ENCODE data around the gene ZNF74.
"Not testable (repeated sequence)": the region's sequence is repeated elsewhere in the genome, so short reads cannot be mapped to it uniquely, and the experiment has no call there.

ZNF74 gene

GRCh38 chr22:20393705-20394476, at the start of gene ZNF74:
Gene ZNF74 (plus strand): TSS chr22:20394151. CDS start chr22:20394629, 478 bp downstream.
- DNase-seq: peak; percentile 80

DNA sequence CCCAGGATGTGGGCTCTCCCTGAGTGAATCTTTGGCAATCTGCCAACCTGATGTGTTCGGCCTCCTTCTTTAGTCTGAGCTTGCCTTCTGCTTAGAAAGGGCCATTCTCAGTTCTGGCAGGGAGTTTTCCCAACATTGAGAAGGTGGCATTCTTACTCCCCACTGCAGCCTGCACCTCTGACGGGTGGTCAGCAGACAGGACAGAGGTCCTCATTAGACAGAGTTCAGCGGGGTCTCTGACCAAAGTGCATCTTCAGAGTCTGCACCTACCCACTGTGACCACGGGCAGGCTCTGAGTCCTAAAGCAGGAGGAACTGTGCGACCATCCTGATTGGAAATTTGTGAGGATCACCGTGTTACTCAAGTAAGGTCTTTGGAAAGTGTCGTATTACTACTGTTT, 47.4 kb upstream of the ZNF74 start:
- not testable (repeated sequence) for DNase-seq

DNA sequence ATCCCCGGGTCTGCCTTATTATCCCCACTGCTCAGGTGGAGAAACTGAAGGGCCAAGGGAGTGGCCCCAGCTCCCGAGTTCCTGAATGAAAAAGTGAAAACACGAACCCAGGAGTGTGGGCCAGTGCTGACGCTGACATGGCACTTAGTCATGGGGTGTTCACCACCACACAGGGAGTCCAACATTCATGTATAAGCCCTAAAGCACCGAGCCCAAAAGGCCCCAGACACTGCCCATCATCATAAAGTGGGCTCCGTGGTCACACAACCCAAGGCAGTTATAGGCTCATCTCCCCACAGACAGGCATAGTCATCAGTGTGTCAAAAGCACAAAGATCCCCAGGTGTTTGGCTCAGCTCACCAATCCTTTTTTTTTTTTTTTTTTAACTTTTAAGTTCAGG, 41.4 kb upstream of the ZNF74 start:
- DNase-seq: not testable (repeated sequence)

- DNase-seq: no peak
These were observed 39.5 kb upstream of the ZNF74 start for GRCh38 chr22:20354238-20354975.

DNA sequence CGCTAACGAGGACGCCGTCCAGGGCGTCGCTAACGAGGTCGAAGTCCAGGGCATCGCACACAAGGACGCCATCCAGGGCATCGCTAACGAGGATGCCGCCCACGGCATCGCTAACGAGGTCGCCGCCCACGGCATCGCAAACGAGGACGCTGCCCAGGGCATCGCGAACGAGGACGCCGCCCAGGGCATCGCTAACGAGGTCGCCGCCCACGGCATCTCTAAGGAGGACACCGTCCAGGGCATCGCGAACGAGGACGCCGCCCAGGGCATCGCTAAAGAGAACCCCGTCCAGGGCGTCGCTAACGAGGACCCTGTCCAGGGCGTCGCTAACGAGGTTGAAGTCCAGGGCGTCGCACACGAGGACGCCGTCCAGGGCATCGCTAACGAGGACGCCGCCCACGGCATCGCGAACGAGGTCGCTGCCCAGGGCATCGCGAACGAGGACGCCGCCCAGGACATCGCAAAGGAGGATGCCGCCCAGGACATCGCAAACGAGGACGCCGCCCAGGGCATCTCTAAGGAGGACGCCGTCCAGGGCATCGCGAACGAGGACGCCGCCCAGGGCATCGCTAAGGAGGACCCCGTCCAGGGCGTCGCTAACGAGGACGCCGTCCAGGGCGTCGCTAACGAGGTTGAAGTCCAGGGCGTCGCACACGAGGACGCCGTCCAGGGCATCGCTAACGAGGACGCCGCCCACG, 37.9 kb upstream of the ZNF74 start:
- DNase-seq: not testable (repeated sequence)

- not testable (repeated sequence) for DNase-seq
These were observed 37.0 kb upstream of the ZNF74 start for GRCh38 chr22:20356906-20357305.

DNA sequence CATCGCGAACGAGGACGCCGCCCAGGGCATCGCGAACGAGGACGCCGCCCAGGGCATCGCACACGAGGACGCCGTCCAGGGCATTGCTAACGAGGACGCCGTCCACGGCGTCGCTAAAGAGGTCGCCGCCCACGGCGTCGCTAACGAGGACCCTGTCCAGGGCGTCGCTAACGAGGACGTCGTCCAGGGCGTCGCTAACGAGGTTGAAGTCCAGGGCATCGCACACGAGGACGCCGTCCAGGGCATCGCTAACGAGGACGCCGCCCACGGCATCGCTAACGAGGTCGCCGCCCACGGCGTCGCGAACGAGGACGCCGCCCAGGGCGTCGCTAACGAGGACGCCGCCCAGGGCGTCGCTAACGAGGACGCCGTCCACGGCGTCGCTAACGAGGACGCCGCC, 36.0 kb upstream of the ZNF74 start:
- not testable (repeated sequence) for DNase-seq

DNA sequence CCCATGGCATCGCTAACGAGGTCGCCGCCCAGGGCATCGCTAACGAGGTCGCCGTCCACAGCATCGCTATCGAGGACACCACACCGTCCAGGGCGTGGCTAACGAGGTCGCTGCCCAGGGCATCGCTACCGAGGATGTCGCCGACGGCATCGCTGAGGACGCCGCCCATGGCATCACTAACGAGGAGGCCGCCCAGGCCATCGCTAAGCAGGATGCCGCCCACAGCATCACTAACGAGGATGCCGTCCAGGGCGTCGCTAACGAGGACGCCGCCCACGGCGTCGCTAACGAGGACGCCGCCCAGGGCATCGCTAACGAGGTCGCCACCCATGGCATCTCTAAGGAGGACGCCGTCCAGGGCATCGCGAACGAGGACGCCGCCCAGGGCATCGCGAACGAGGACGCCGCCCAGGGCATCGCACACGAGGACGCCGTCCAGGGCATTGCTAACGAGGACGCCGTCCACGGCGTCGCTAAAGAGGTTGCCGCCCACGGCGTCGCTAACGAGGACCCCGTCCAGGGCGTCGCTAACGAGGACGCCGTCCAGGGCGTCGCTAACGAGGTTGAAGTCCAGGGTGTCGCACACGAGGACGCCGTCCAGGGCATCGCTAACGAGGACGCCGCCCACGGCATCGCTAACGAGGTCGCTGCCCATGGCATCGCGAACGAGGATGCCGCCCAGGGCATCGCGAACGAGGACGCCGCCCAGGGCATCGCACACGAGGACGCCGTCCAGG, 35.3 kb upstream of the ZNF74 start:
- not testable (repeated sequence) for DNase-seq

DNA sequence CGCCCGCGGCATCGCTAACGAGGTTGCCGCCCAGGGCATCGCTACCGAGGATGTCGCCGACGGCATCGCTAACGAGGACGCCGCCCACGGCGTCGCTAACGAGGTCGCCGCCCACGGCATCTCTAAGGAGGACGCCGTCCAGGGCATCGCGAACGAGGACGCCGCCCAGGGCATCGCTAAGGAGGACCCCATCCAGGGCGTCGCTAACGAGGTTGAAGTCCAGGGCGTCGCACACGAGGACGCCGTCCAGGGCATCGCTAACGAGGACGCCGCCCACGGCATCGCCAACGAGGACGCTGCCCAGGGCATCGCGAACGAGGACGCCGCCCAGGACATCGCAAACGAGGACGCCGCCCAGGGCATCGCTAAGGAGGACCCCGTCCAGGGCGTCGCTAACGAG, 33.7 kb upstream of the ZNF74 start:
- DNase-seq: not testable (repeated sequence)

GRCh38 chr22:20360866-20361751, 32.8 kb upstream of the ZNF74 start:
- DNase-seq: not testable (repeated sequence)

GRCh38 chr22:20361752-20362229, 32.2 kb upstream of the ZNF74 start:
- not testable (repeated sequence) for DNase-seq

- DNase-seq: not testable (repeated sequence)
These were observed 31.5 kb upstream of the ZNF74 start for GRCh38 chr22:20362403-20362802.

DNA sequence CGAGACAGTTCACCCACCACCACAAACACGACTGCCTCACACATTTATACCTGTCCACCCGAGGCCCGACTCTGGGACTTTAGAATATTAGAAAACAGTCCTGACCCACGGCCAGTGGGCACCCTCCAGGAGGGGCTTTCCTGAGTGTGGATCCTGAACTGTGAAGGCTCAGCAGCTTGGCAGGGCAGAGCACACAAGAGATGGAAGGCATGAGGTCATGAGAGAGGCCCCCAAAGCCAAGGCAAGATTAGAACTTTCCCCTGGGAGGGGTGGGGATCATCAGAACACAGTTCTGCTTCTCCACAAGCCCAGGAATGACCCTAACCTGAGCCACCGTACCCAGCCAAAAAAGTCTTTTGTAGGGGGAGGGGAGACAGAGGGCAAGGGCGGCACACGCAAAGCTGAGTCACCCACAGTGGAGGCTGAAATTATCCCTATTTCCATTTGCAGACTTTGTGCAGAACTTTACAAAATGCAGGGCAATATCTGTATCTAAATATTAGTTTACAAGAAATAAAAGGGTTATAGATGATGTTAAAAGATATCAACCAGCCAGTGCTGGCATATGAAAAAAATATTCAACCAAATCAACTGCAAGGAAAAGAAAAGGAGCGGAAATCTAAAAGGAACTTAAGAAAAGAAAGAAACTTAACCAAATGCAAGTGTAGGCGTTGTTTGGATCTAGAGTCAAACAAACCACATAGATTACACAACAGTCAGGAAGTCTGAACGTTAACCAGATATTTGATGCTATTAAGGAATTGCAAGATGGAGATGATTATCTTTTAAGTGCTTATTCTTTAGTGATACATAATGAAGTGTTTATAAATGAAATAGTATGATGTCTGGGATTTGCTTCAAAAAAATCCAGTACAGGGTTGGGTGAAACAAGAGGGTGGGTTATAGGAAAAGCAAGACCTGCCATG, 29.4 kb upstream of the ZNF74 start:
- not testable (repeated sequence) for DNase-seq

DNA sequence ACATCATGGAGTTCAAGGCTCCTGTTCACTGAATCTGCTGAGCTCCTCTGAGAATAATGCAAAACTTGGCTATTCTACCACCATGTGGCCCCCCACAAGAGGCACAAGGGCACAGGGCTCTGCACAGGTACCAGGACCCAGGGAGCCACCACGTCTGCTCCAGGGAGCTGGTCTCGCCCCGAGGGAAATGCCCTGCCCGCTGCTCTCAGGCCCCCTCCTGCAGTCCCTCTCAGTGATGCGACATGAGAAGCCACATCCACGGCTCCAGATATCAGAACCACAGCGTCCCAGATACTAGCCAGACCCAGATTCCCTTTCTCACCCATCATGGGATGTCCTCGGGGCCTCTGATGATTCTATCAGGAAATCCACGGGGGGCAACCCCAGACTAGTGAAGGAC, 27.1 kb upstream of the ZNF74 start:
- DNase-seq: not testable (repeated sequence)

GRCh38 chr22:20368875-20369274, 25.1 kb upstream of the ZNF74 start:
- not testable (repeated sequence) for DNase-seq

DNA sequence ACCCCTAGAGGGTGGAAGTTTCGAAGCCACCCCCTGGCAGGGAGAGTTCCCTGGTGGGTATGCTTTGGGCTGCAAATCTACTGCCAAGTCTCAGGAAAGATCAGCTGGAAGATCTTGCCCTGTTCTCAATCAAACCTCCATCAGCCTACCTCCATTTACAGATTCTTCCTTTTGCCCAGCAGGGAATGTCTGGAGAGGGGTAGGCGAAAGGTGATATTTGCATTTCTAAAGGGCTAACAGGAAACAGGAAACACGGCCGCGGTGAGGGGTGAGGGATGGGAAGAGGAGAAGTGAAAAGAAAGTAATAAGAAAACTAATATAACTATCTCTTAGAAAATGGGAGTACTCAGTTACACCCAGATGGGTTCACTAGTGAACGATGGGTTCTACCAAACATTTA, 22.3 kb upstream of the ZNF74 start:
- not testable (repeated sequence) for DNase-seq

- not testable (repeated sequence) for DNase-seq
These were observed 21.5 kb upstream of the ZNF74 start for GRCh38 chr22:20372406-20372854.

DNA sequence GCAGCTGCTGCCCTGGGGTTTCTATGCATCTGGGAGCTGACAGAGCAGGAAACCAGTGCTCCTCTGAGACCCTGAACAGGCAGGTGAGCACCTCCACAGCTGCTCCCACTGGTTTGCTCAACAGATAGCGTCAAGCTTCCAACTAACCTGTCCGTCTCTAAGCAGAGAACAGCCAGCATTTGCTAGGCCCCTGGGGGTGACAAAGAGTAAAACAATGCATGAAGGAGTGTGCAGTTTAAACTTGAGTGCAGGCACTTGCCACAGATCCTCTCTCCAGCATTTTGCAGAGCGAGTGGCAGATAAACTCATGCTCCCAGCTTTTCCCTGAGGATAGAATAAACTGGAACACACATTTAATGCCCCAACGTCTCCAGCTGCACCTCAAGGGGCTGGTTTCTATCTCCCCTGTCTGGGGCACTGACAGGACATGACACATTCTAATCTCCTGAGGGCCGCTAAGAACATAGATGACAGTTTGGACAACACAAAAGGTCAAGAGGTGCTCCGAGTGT, 20.7 kb upstream of the ZNF74 start:
- DNase-seq: not testable (repeated sequence)

DNA sequence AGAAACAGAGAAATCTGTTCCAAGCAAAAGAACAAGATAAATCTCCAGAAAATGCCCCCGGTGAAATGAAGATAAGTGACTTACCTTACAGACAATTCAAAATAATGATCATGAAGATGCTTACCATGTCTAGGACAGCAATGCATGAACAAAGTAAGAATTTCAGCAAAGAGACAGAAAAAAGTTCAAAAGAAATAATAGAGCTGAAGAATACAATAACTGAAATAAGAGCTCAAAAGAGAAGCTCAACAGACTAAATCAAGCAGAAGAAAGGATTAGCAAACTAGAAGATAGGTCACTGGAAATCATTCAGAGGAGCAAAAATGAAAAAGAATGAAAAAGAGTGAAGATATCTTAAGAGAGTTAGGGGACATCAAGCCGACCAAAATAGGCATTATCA, 19.8 kb upstream of the ZNF74 start:
- not testable (repeated sequence) for DNase-seq

DNA sequence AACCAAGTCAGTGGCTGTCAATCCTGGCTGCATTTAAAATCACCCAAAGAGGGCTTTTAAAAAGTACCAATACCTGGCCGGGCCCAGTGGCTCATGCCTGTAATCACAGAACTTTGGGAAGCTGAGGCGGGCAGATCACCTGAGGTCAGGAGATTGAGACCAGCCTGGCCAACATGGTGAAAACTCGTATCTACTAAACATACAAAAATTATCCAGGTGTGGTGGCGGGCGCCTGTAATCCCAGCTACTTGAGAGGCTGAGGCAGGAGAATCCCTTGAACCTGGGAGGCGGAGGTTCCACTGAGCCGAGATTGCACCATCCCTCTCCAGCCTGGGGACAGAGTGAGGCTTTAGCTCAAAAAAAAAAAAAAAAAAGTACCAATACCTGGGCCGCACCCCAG, 17.7 kb upstream of the ZNF74 start:
- DNase-seq: not testable (repeated sequence)
